GM13977 (cell line): Measurements from ENCODE around the gene RBM19.
A peak's percentile ranks its signal among the peaks of the same experiment; 100 is the strongest.

ENCODE experiments used
- DNase-seq: peaks from one replicate; pipeline ENCODE4 v3.0.0; 2012; ENCODE audit warnings: low spot score
- in situ Hi-C: fragments of 300-500 bp; cut with MboI; formaldehyde crosslinking; loops from one replicate; pipeline ENCODE4 v1.12.0; 2022; ENCODE audit warnings: low sequenced_read_pairs, low pct_unique_long_range_greater_than_20kb, mixed read lengths, inconsistent platforms; ENCODE audit not compliant: unreplicated experiment
- TF ChIP-seq, protein P1 (sequence below): IDR thresholded peaks from 2 replicates; pipeline ENCODE4 v1.5.1; 2012; ENCODE audit warnings: mild to moderate bottlenecking, control low read depth; ENCODE audit not compliant: insufficient read depth; ENCODE audit errors: extremely low read depth, missing control alignments

The RBM19 gene

DNA sequence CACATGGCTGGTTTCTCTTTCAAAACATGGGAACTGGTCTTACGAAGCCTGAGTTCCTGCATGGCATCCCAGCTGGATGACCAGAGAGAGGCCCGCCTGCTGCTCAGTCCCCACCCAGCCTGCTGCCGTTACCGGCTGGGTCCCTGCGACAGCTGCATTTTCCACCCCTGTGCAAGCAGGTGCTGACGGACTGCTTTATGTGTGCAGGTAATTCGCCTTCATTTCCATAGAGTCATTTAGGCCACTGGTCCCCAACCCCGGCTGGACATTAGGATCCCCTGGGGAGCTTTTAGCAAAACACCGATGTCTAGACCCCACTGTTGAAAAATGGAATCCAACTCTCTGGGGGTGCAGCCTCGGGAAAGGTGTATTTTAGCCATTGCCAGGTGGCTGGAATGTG, 51.9 kb downstream of the RBM19 start:
- in situ Hi-C loops, result loop anchor here (25.0 kb wide), 2 partner anchors 477 to 602 kb away; no protein-coding TSS in a partner anchor
- DNase-seq, result no peak
- TF ChIP-seq, protein P1, sequence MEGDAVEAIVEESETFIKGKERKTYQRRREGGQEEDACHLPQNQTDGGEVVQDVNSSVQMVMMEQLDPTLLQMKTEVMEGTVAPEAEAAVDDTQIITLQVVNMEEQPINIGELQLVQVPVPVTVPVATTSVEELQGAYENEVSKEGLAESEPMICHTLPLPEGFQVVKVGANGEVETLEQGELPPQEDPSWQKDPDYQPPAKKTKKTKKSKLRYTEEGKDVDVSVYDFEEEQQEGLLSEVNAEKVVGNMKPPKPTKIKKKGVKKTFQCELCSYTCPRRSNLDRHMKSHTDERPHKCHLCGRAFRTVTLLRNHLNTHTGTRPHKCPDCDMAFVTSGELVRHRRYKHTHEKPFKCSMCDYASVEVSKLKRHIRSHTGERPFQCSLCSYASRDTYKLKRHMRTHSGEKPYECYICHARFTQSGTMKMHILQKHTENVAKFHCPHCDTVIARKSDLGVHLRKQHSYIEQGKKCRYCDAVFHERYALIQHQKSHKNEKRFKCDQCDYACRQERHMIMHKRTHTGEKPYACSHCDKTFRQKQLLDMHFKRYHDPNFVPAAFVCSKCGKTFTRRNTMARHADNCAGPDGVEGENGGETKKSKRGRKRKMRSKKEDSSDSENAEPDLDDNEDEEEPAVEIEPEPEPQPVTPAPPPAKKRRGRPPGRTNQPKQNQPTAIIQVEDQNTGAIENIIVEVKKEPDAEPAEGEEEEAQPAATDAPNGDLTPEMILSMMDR, result no peak

DNA sequence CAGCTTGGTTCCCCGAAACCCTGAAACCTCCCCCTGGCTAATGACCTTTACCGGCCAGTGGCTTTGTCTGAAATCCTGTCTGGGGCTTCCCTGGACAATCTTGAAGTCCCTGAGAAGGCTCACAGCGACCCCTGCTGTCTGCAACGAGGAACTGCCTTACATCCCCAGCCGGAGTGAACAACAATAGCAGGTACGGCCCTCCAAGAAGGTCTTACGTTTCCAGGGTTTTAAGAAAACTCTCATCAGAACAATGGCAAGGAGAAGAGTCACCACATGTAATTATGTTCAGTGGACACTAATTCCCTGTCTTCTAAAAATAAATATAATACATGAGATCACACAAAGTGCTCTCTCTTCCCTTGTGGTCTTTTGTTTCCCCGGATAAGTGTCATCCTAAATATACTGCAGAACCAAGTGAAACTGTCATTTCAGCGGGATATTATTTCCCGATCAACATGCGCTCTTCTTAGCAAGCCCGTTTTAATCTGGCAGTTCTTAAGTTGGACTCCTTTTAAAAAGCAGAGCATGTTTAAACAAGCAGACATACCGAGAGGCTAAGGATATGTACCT, 53.3 kb downstream of the RBM19 start:
- TF ChIP-seq, protein P1, result peak; percentile 90
- DNase-seq, result peak; percentile 74
- in situ Hi-C loops, result loop anchor here (25.0 kb wide), 2 partner anchors 476 to 601 kb away; no protein-coding TSS in a partner anchor

DNA sequence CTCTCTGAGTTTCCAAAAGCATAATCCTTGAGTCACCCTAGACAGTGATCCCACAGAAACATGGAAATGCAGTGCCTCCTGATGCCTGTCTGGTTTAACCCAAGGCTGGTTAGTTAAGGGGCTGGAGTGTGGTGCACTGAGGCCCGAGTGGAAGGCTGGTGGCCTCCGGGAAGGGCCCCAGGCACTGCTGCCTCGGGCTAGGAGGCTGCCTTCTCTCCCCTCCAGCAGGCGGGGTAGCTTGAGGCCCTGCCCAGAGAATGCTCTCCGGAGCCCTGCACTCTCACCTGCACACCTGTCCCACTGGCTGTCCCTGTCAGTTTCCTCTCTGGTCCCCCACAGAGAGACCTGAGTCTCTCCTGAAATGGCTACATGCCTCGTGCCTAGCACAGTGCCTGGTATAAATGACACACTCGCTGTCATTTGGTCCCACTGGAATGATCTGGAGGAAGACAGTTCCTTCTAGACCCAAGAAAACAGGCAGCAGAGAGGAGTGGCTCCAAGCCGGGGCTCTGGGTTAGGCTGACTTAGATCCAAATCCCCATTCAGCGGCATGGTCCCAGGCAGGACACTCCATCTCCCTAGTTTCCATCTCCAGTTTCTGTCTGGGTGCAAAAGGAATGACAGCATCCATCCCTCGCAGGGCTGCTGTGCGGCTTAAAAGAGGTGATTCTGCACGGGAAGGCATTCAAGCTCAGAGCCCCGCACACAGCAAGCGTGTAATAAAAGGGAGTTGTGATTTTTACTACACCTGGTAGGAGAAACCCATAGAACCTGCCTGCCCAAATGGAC, 54.0 kb downstream of the RBM19 start:
- in situ Hi-C loops, result loop anchor here (25.0 kb wide), 2 partner anchors 475 to 600 kb away; no protein-coding TSS in a partner anchor
- TF ChIP-seq, protein P1, result no peak
- DNase-seq, result no peak

DNA sequence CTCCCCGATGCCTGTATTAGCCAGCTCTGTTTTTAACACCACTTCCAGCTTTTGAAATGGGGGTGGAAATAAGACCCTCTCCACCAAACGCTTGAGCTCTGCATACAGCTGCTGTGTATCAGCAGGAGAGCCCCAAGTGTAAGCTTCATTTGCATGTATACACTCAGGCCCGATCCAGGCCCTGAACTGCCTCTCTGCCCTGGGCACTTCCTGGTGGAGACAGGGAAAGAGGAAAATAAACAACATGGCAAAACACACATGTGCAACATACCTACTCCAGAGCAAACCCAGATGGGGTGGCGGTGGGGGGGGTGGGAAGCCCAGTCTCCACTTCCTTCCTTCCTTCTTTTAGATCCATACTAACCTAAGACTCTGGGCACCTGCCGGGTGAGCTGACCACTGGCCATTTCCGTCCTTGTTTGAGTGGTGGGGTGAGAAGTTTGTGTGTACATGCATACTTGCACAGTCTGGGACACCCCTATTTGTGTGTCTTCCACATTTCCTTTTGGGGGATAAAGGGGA, 55.3 kb downstream of the RBM19 start:
- in situ Hi-C loops, result loop anchor here (25.0 kb wide), 2 partner anchors 474 to 599 kb away; no protein-coding TSS in a partner anchor
- TF ChIP-seq, protein P1, result no peak
- no peak for DNase-seq

DNA sequence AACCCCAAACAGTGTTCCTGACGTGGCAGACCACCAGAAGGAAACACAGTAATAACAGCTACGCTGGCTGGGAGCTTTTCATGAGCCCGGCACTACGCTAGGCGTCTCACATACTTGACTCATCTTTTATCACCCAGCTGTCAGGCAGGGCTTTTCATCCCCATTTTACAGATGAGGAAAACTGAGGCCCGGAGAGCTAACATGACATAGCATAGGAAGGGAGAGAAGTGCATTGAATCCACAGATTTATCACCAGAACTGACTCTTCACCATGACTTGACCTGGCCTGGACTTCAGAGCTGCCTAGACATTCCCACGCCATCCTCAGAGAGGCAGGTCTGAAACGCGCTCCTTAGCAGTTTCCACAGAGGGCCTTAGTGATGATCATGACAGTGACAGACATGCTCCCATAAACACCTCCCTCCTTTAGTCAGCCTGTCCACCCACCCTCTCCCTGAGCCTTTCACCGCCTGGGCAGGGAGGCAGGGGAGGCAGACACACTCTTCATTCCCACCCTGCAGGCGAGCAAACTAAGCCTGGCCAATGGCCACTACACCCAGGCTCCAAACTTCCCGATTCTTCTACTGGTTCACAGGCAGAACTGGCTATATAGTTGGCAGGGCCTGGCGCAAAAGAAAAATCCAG, 56.2 kb downstream of the RBM19 start:
- DNase-seq, result no peak
- in situ Hi-C loops, result loop anchor here (25.0 kb wide), 2 partner anchors 473 to 598 kb away; no protein-coding TSS in a partner anchor
- TF ChIP-seq, protein P1, result no peak

DNA sequence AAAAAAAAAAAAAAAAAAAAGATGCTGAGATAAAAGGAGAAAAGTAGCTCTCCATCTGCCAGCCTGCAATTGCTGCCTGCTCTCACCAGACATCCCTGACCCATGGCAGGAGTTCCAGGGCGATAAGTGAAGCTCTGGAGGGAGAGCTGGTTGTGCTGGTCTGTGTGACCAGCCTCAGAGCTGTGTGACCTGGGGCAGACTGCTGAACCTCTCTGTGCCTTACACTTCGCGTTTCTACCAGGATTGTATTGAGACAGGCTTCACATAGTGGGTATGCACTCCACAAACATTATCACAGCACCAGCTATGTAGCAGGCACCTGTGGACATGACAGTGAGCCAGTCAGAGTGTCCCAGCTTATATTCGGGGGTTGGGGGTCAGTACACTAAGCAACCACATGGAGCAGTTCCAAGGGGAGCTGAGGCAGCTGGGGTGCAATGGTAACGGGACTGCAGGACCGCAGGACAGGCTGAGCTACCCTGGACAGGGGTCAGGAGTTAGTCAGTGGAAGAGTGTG, 57.5 kb downstream of the RBM19 start:
- DNase-seq, result no peak
- TF ChIP-seq, protein P1, result no peak
- in situ Hi-C loops, result loop anchor here (25.0 kb wide), 2 partner anchors 471 to 596 kb away; no protein-coding TSS in a partner anchor
